ENCODE results near the gene HSPA4.

DNA sequence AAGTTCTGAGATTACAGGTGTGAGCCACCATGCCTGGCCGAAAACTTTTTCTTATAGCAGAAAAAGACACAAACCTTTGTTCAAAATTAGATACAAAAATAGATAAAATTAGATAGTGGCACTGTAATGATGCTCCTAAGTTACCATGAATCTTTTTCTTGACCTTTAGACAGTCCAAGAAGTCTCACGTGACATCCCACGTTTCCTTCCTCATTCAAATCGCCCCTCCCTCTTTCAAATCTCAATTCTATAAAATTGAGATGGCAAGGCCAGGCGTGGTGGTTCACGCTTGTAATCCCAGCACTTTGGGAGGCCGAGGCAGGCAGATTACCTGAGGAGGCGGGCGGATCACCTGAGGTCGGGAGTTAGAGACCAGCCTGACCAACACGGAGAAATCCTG, 17.7 kb upstream of the HSPA4 start:
- TF ChIP-seq, protein P1, sequence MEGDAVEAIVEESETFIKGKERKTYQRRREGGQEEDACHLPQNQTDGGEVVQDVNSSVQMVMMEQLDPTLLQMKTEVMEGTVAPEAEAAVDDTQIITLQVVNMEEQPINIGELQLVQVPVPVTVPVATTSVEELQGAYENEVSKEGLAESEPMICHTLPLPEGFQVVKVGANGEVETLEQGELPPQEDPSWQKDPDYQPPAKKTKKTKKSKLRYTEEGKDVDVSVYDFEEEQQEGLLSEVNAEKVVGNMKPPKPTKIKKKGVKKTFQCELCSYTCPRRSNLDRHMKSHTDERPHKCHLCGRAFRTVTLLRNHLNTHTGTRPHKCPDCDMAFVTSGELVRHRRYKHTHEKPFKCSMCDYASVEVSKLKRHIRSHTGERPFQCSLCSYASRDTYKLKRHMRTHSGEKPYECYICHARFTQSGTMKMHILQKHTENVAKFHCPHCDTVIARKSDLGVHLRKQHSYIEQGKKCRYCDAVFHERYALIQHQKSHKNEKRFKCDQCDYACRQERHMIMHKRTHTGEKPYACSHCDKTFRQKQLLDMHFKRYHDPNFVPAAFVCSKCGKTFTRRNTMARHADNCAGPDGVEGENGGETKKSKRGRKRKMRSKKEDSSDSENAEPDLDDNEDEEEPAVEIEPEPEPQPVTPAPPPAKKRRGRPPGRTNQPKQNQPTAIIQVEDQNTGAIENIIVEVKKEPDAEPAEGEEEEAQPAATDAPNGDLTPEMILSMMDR (IDR thresholded peaks at IDR 0.05), result no peak
- no peak for TF ChIP-seq POLR2A (IDR thresholded peaks at IDR 0.05)
